B cell (primary cell): ENCODE results near the gene ZBTB48. TPM values are rescaled to one million over a fixed set of nuclear protein-coding genes. Genes with fewer than 3 reads are reported as not detected.

Source experiments
- ATAC-seq: fragments of 200-7000 bp; cut with Tn5 transposase; one replicate; pipeline ENCODE4 v1.10.0; 2021; ENCODE audit warnings: low read depth, mild to moderate bottlenecking, moderate number of reproducible peaks, moderate library complexity
- CTCF ChIA-PET: fragments of 350-600 bp; sonication (Branson Sonifier 250); formaldehyde crosslinking; loops from one replicate; lab custom pipeline; 2021; ENCODE audit warnings: antibody characterized with exemption, inconsistent platforms; lab: Charles Lee
- POLR2A ChIA-PET: fragments of 350-600 bp; sonication (Branson Sonifier 250); formaldehyde crosslinking; loops from one replicate; lab custom pipeline; 2021; ENCODE audit warnings: antibody characterized with exemption; lab: Charles Lee
- DNase-seq: peaks from one replicate; pipeline ENCODE4 v3.0.0; 2013
- H2AFZ ChIP-seq: 2 replicates; pipeline ENCODE4 v1.6.1; 2012; ENCODE audit warnings: mild to moderate bottlenecking, low read depth, low read length; ENCODE audit not compliant: insufficient read depth, poor library complexity, severe bottlenecking
- H3K27ac ChIP-seq, 2 donors: 1 replicate in 1 of 2; 2 replicates in 1 of 2; pipeline ENCODE4 v1.5.1; 2012 to 2013; ENCODE audit warnings: low read length in 2 of 2, mild to moderate bottlenecking in 2 of 2, moderate library complexity in 1 of 2
- H3K27me3 ChIP-seq, 4 experiments: fragments of 200-600 bp in 1 of 4; sonication (generic) in 1 of 4; replicated peaks in 1 of 4; 1 replicate in 2 of 4; 2 replicates in 2 of 4; pipeline versions ENCODE4 v1.6.1 to v1.7.0; 2013 to 2016; ENCODE audit warnings: low read length in 3 of 4, mild to moderate bottlenecking in 2 of 4, mixed read lengths in 1 of 4, moderate library complexity in 1 of 4; ENCODE audit not compliant: insufficient read depth in 4 of 4, control insufficient read depth in 3 of 4; ENCODE audit errors: control extremely low read depth in 1 of 4
- H3K36me3 ChIP-seq, 2 experiments: replicated peaks in 1 of 2; 1 replicate in 1 of 2; 2 replicates in 1 of 2; pipeline versions ENCODE4 v1.6.1 to v1.7.1; 2013; ENCODE audit warnings: low read length in 1 of 2; ENCODE audit not compliant: insufficient read depth in 2 of 2, control insufficient read depth in 1 of 2; ENCODE audit errors: control extremely low read depth in 1 of 2, extremely low read depth in 1 of 2
- H3K4me1 ChIP-seq, 2 donors: fragments of 200-600 bp in 1 of 2; sonication (generic) in 1 of 2; 1 replicate in 1 of 2; 2 replicates in 1 of 2; pipeline versions ENCODE4 v1.5.1 to v1.6.1; 2013 to 2017; ENCODE audit warnings: low read length in 2 of 2; ENCODE audit not compliant: control insufficient read depth in 2 of 2, insufficient read depth in 2 of 2
- H3K4me2 ChIP-seq: replicated peaks from 2 replicates; pipeline ENCODE3; 2012; ENCODE audit warnings: mild to moderate bottlenecking, low read depth, low read length; ENCODE audit not compliant: poor library complexity, severe bottlenecking
- H3K4me3 ChIP-seq, 5 experiments: fragments of 200-600 bp in 1 of 5; sonication (generic) in 1 of 5; 1 replicate in 3 of 5; 2 replicates in 2 of 5; pipeline versions ENCODE4 v1.5.1 to v1.7.0; 2011 to 2016; ENCODE audit warnings: low read length in 4 of 5, mild to moderate bottlenecking in 4 of 5, low read depth in 2 of 5, control low read depth in 1 of 5, moderate library complexity in 1 of 5; ENCODE audit not compliant: insufficient read depth in 1 of 5; ENCODE audit errors: control extremely low read depth in 1 of 5, extremely low read depth in 1 of 5
- H3K79me2 ChIP-seq: fragments of 200-600 bp; sonication (generic); one replicate; pipeline ENCODE4 v1.6.0; 2016; ENCODE audit warnings: low read length; ENCODE audit not compliant: control insufficient read depth, insufficient read depth
- H3K9ac ChIP-seq: fragments of 200-600 bp; sonication (generic); 2 replicates; pipeline ENCODE4 v1.6.1; 2017; ENCODE audit warnings: mild to moderate bottlenecking, low read length, moderate library complexity
- H3K9me3 ChIP-seq, 3 donors: one replicate each; pipeline versions ENCODE4 v1.6.1 to v1.7.1; 2013; ENCODE audit warnings: low read length in 2 of 3; ENCODE audit not compliant: control insufficient read depth in 2 of 3, insufficient read depth in 1 of 3; ENCODE audit errors: control extremely low read depth in 1 of 3
- H4K20me1 ChIP-seq: 2 replicates; pipeline ENCODE4 v1.6.0; 2012; ENCODE audit warnings: mild to moderate bottlenecking, low read length; ENCODE audit not compliant: insufficient read depth, control insufficient read depth, poor library complexity, severe bottlenecking
- H3K27ac Mint-ChIP-seq: one replicate; pipeline ENCODE4 v1.8.0; 2021; ENCODE audit warnings: mixed read lengths
- H3K27me3 Mint-ChIP-seq: one replicate; pipeline ENCODE4 v1.8.0; 2021; ENCODE audit warnings: mixed read lengths
- H3K4me1 Mint-ChIP-seq: one replicate; pipeline ENCODE4 v1.8.0; 2021; ENCODE audit warnings: mixed read lengths
- H3K4me3 Mint-ChIP-seq: one replicate; pipeline ENCODE4 v1.8.0; 2021; ENCODE audit warnings: mixed read lengths
- H3K9me3 Mint-ChIP-seq: one replicate; pipeline ENCODE4 v1.8.0; 2022; ENCODE audit warnings: mixed read lengths; ENCODE audit not compliant: insufficient read depth
- CTCF ChIP-seq: fragments of 200-600 bp; IDR thresholded peaks from one replicate; pipeline ENCODE4 v1.8.0; 2022; ENCODE audit warnings: antibody characterized with exemption, mild to moderate bottlenecking
- EZH2 ChIP-seq: IDR thresholded peaks from 2 replicates; pipeline ENCODE4 v1.6.1; 2012; ENCODE audit warnings: borderline replicate concordance, low read depth, mild to moderate bottlenecking, moderate library complexity, low read length; ENCODE audit not compliant: insufficient read depth, poor library complexity, severe bottlenecking
- WGBS: methylation state at CpG from one replicate; pipeline ENCODE4 v1.1.5; 2013; ENCODE audit warnings: missing lambda C conversion rate; ENCODE audit not compliant: insufficient coverage; 5-methylcytosine and 5-hydroxymethylcytosine counted together
- intact Hi-C: fragments of 100-400 bp; cut with micrococcal nuclease; formaldehyde crosslinking; loops from one replicate; pipeline ENCODE4 v1.10.0; 2022
- polyA plus RNA-seq: library from polyadenylated mRNA; depleted of rRNA; stranded (reverse); fragments of >200 nt; gene quantifications from 2 replicates; pipeline ENCODE4 v1.2.3, GENCODE V29; 2012
- total RNA-seq, 2 donors: library from RNA; stranded (reverse); fragments of 120-200 nt in 1 of 2; gene quantifications; 1 replicate in 1 of 2; 2 replicates in 1 of 2; pipeline versions ENCODE4 v1.2.3 to v1.2.4, GENCODE V29; 2013 to 2022

The ZBTB48 gene
- total and polyA plus RNA-seq, 2 donors (not counting 1 experiment from before 2014, with no cell fraction given): 65.6 to 100 TPM

GRCh38 chr1:6602669-6603237, 23.0 kb downstream of the ZBTB48 start, which contains the start of gene KLHL21:
KLHL21 (minus strand) TSS chr1:6602869; CDS start chr1:6602817, 52 bp downstream.
- Histone ChIP-seq H3K36me3 (peaks cover 0 to 3% of the 10 kb centered on the region in 2 experiments), H3K9ac (peak within 1 kb of the TSS; percentile 78), H3K79me2 (peaks cover 40% of the 10 kb centered on the region), H3K9me3 (no peaks in the 10 kb centered on the region), H3K27ac (peak within 1 kb of the TSS; percentile 94 to 95), H3K4me3 (peak within 1 kb of the TSS; percentile 68 to 94 (median 82)), H3K4me1 (peaks cover 29 to 43% of the 10 kb centered on the region in 2 donors), H3K27me3 (no peaks in the 10 kb centered on the region), H4K20me1 (peaks cover 34% of the 10 kb centered on the region), H2AFZ (peak within 1 kb of the TSS; percentile 89), H3K4me2 (peak within 1 kb of the TSS; percentile 100)
- H3K4me3 Mint-ChIP-seq: peak within 1 kb of the TSS; percentile 93
- ChIA-PET CTCF (interaction anchor here (1.1 to 5.4 kb wide), 4 partner anchors 13 to 48 kb away, joined by 3 to 33 read pairs (median 12); partner anchors contain the start of genes NOL9, TAS1R1 and THAP3), POLR2A (interaction anchor here (0.5 to 3.4 kb wide), 7 partner anchors 9 to 48 kb away, joined by 3 to 21 read pairs (median 8); partner anchors contain the start of genes NOL9, PHF13, TAS1R1 and THAP3)
- ATAC-seq (peak; percentile 69), DNase-seq (peak; percentile 90)
- TF ChIP-seq CTCF: no peak
- TF ChIP-seq EZH2: no peak
- under 1% methylated on average over 83 of the region's 84 CpGs for WGBS
- peaks cover 38% of the 10 kb centered on the region for H3K4me1 Mint-ChIP-seq
- H3K27me3 Mint-ChIP-seq: no peaks in the 10 kb centered on the region
- H3K27ac Mint-ChIP-seq: peak within 1 kb of the TSS; percentile 99
- intact Hi-C loops: loop anchor here (1.0 to 2.0 kb wide), 6 partner anchors 11 to 182 kb away; partner anchors contain the start of genes CAMTA1, DNAJC11, NOL9 and PHF13
- H3K9me3 Mint-ChIP-seq: no peaks in the 10 kb centered on the region
